Liver (tissue), 9 donors: ENCODE measurements around the gene CHMP5. TPM values are rescaled to one million over a fixed set of nuclear protein-coding genes. Genes with fewer than 3 reads are reported as not detected.

ENCODE experiments used
- DNase-seq: peaks from one replicate; pipeline ENCODE4 v3.0.0-alpha.2; 2017; ENCODE audit warnings: low spot score
- H3K27ac ChIP-seq, 2 donors: one replicate each; pipeline ENCODE4 v1.7.0; 2013; ENCODE audit warnings: inconsistent platforms in 2 of 2, low read length in 2 of 2, control low read depth in 1 of 2, low read depth in 1 of 2, mild to moderate bottlenecking in 1 of 2
- H3K27me3 ChIP-seq, 4 donors: one replicate each; pipeline versions ENCODE4 v1.6.1 to v1.7.0; 2013; ENCODE audit warnings: low read length in 3 of 4, inconsistent platforms in 1 of 4, mild to moderate bottlenecking in 1 of 4, moderate library complexity in 1 of 4; ENCODE audit not compliant: control insufficient read depth in 4 of 4, insufficient read depth in 4 of 4
- H3K36me3 ChIP-seq, 4 donors: one replicate each; pipeline versions ENCODE4 v1.6.1 to v1.7.0; 2013; ENCODE audit warnings: low read length in 3 of 4, mild to moderate bottlenecking in 3 of 4, low read depth in 1 of 4, moderate library complexity in 1 of 4; ENCODE audit not compliant: control insufficient read depth in 4 of 4, insufficient read depth in 3 of 4
- H3K4me1 ChIP-seq, 4 donors: one replicate each; pipeline versions ENCODE4 v1.6.1 to v1.7.0; 2013; ENCODE audit warnings: low read length in 3 of 4, mild to moderate bottlenecking in 3 of 4, moderate library complexity in 1 of 4; ENCODE audit not compliant: control insufficient read depth in 4 of 4, insufficient read depth in 4 of 4
- H3K4me3 ChIP-seq, 3 donors: one replicate each; pipeline versions ENCODE4 v1.6.1 to v1.7.0; 2013; ENCODE audit warnings: low read length in 3 of 3, control low read depth in 1 of 3, low read depth in 1 of 3, mild to moderate bottlenecking in 1 of 3
- H3K9ac ChIP-seq, 2 donors: one replicate each; pipeline ENCODE4 v1.7.0; 2013; ENCODE audit warnings: low read length in 2 of 2, mild to moderate bottlenecking in 2 of 2, moderate library complexity in 2 of 2, control low read depth in 1 of 2, low read depth in 1 of 2
- H3K9me3 ChIP-seq, 4 donors: one replicate each; pipeline versions ENCODE4 v1.6.1 to v1.7.0; 2013; ENCODE audit warnings: low read length in 3 of 4; ENCODE audit not compliant: control insufficient read depth in 4 of 4
- ATF3 ChIP-seq: IDR thresholded peaks from 2 replicates; pipeline ENCODE4 v1.6.1; 2016; ENCODE audit warnings: antibody characterized with exemption
- CTCF ChIP-seq: fragments of 150-350 bp; IDR thresholded peaks from 2 replicates; pipeline ENCODE4 v1.5.1; 2017; ENCODE audit warnings: improper control_type of control experiment, low read depth, low read length; ENCODE audit not compliant: missing input control
- EGR1 ChIP-seq, 2 donors: IDR thresholded peaks; 2 replicates each; pipeline ENCODE4 v1.6.1; 2016 to 2018; ENCODE audit warnings: antibody characterized with exemption in 2 of 2, low read depth in 2 of 2
- FOXA1 ChIP-seq: IDR thresholded peaks from 2 replicates; pipeline ENCODE4 v1.6.1; 2016; ENCODE audit warnings: antibody characterized with exemption
- FOXA2 ChIP-seq: IDR thresholded peaks from 2 replicates; pipeline ENCODE4 v1.6.1; 2016; ENCODE audit warnings: antibody characterized with exemption
- GABPA ChIP-seq, 2 donors: IDR thresholded peaks in 1 of 2; conservative IDR thresholded peaks in 1 of 2; 2 replicates each; pipeline ENCODE4 v1.6.1; 2016; ENCODE audit warnings: antibody characterized with exemption in 2 of 2, mild to moderate bottlenecking in 1 of 2, moderate library complexity in 1 of 2
- HNF4A ChIP-seq, 2 donors: conservative IDR thresholded peaks; 2 replicates each; pipeline ENCODE4 v1.6.1; 2016; ENCODE audit warnings: antibody characterized with exemption in 2 of 2, mild to moderate bottlenecking in 2 of 2
- HNF4G ChIP-seq: IDR thresholded peaks from 2 replicates; pipeline ENCODE4 v1.6.1; 2016; ENCODE audit warnings: antibody characterized with exemption
- JUND ChIP-seq, 2 donors: IDR thresholded peaks; 2 replicates each; pipeline ENCODE4 v1.6.1; 2016; ENCODE audit warnings: antibody characterized with exemption in 2 of 2
- MAX ChIP-seq: IDR thresholded peaks from 2 replicates; pipeline ENCODE4 v1.6.1; 2016; ENCODE audit warnings: antibody characterized with exemption
- NR2F2 ChIP-seq: IDR thresholded peaks from 2 replicates; pipeline ENCODE4 v1.6.1; 2016; ENCODE audit warnings: antibody characterized with exemption
- RAD21 ChIP-seq, 2 donors: IDR thresholded peaks; 2 replicates each; pipeline ENCODE4 v1.6.1; 2016; ENCODE audit warnings: antibody characterized with exemption in 2 of 2, mild to moderate bottlenecking in 2 of 2
- REST ChIP-seq: IDR thresholded peaks from 2 replicates; pipeline ENCODE4 v1.6.1; 2016; ENCODE audit warnings: antibody characterized with exemption, mild to moderate bottlenecking
- RXRA ChIP-seq, 2 donors: IDR thresholded peaks; 2 replicates each; pipeline ENCODE4 v1.6.1; 2017 to 2018; ENCODE audit warnings: antibody characterized with exemption in 2 of 2, mild to moderate bottlenecking in 1 of 2
- SP1 ChIP-seq: IDR thresholded peaks from 2 replicates; pipeline ENCODE4 v1.6.1; 2018; ENCODE audit warnings: antibody characterized with exemption, mild to moderate bottlenecking
- TAF1 ChIP-seq: conservative IDR thresholded peaks from 2 replicates; pipeline ENCODE4 v1.6.1; 2016; ENCODE audit warnings: antibody characterized with exemption, mild to moderate bottlenecking
- YY1 ChIP-seq: IDR thresholded peaks from 2 replicates; pipeline ENCODE4 v1.6.1; 2016; ENCODE audit warnings: antibody characterized with exemption, mild to moderate bottlenecking
- ZBTB33 ChIP-seq: IDR thresholded peaks from 2 replicates; pipeline ENCODE4 v1.6.1; 2016; ENCODE audit warnings: antibody characterized with exemption
- WGBS: extraction: QIAGEN DNeasy Blood & Tissue Kit; methylation state at CpG from one replicate; pipeline ENCODE4 v1.1.7; 2013; 5-methylcytosine and 5-hydroxymethylcytosine counted together
- polyA plus RNA-seq, 2 donors: library from polyadenylated mRNA; stranded (reverse) in 1 of 2; unstranded in 1 of 2; fragments of 200-250 nt in 1 of 2; fragments of >200 nt in 1 of 2; fragmentation: Nextera tagmentation in 1 of 2; extraction: Ambion mirVana in 1 of 2; gene quantifications; one replicate each; pipeline versions ENCODE4 v1.2.1 to v1.2.3, GENCODE V29; 2013 to 2015
- total RNA-seq, 2 donors: library from RNA; depleted of rRNA; stranded (reverse); fragments of >200 nt; gene quantifications; one replicate each; pipeline ENCODE4 v1.2.3, GENCODE V29; 2014
- donor health status: healthy.
- donor health status: healthy.
- donor health status: healthy.
- donor health status: healthy.
- donor health status: healthy.

Gene CHMP5
- total and polyA plus RNA-seq, 4 donors = 23.2 to 34.8 (median 27.8) TPM

GRCh38 chr9:33241298-33241697 is 23.6 kb upstream of the CHMP5 start:
- no peaks in the 10 kb centered on the region for H3K9me3 ChIP-seq
- no peak for DNase-seq
- TF ChIP-seq RAD21 (IDR thresholded peaks at IDR 0.05) (no peak), RXRA (IDR thresholded peaks at IDR 0.05) (peak in 1 of 2 donors; percentile 38)
- 61% methylated on average over 5 of the region's 5 CpGs for WGBS
- H3K4me3 ChIP-seq = no peak overlapping the region
- H3K27me3 ChIP-seq = no peaks in the 10 kb centered on the region
- H3K36me3 ChIP-seq = no peaks in the 10 kb centered on the region
- no peak overlapping the region for H3K27ac ChIP-seq
- no peaks in the 10 kb centered on the region for H3K4me1 ChIP-seq
- no peak overlapping the region for H3K9ac ChIP-seq

GRCh38 chr9:33242609-33243134 is 22.2 kb upstream of the CHMP5 start:
- no peaks in the 10 kb centered on the region for H3K36me3 ChIP-seq
- 87% methylated on average over 6 of the region's 6 CpGs for WGBS
- H3K27me3 ChIP-seq = no peaks in the 10 kb centered on the region
- no peak overlapping the region for H3K27ac ChIP-seq
- DNase-seq = no peak
- TF ChIP-seq ZBTB33 (no peak), RXRA (IDR thresholded peaks at IDR 0.05) (no peak)
- no peak overlapping the region for H3K4me3 ChIP-seq
- no peaks in the 10 kb centered on the region for H3K4me1 ChIP-seq
- no peaks in the 10 kb centered on the region for H3K9me3 ChIP-seq
- H3K9ac ChIP-seq = no peak overlapping the region

GRCh38 chr9:33244137-33244784 is 20.6 kb upstream of the CHMP5 start:
- Histone ChIP-seq H3K36me3 (peaks cover 0 to 3% (median 0%) of the 10 kb centered on the region in 4 donors), H3K4me3 (no peak overlapping the region), H3K27ac (no peak overlapping the region), H3K27me3 (no peaks in the 10 kb centered on the region), H3K9ac (no peak overlapping the region), H3K9me3 (no peaks in the 10 kb centered on the region), H3K4me1 (no peaks in the 10 kb centered on the region)
- 68% methylated on average over 9 of the region's 9 CpGs for WGBS
- TF ChIP-seq CTCF (no peak), HNF4G (no peak), NR2F2 (no peak), EGR1 (IDR thresholded peaks at IDR 0.05; ENCODE audit: low read depth in 2 of 2) (no peak), REST (no peak), GABPA (IDR thresholded peaks at IDR 0.05 in 1 of 2, conservative IDR thresholded peaks at IDR 0.05 in 1 of 2) (no peak), MAX (no peak), JUND (IDR thresholded peaks at IDR 0.05) (no peak), ATF3 (no peak), SP1 (no peak), RXRA (IDR thresholded peaks at IDR 0.05) (no peak), TAF1 (no peak), HNF4A (conservative IDR thresholded peaks at IDR 0.05) (no peak), ZBTB33 (no peak), YY1 (no peak), FOXA1 (no peak), FOXA2 (no peak), RAD21 (IDR thresholded peaks at IDR 0.05) (no peak)
- no peak for DNase-seq
